GM18517 (cell line): ENCODE measurements around the gene IDH3B.
"Not testable (repeated sequence)": the region's sequence is repeated elsewhere in the genome, so short reads cannot be mapped to it uniquely, and the experiment has no call there.

Experiments
- ATAC-seq: cut with Tn5 transposase; IDR thresholded peaks from one replicate; pipeline ENCODE4 v1.9.1; 2021; ENCODE audit warnings: mild to moderate bottlenecking, moderate library complexity; ENCODE audit not compliant: unreplicated experiment

The IDH3B gene

DNA sequence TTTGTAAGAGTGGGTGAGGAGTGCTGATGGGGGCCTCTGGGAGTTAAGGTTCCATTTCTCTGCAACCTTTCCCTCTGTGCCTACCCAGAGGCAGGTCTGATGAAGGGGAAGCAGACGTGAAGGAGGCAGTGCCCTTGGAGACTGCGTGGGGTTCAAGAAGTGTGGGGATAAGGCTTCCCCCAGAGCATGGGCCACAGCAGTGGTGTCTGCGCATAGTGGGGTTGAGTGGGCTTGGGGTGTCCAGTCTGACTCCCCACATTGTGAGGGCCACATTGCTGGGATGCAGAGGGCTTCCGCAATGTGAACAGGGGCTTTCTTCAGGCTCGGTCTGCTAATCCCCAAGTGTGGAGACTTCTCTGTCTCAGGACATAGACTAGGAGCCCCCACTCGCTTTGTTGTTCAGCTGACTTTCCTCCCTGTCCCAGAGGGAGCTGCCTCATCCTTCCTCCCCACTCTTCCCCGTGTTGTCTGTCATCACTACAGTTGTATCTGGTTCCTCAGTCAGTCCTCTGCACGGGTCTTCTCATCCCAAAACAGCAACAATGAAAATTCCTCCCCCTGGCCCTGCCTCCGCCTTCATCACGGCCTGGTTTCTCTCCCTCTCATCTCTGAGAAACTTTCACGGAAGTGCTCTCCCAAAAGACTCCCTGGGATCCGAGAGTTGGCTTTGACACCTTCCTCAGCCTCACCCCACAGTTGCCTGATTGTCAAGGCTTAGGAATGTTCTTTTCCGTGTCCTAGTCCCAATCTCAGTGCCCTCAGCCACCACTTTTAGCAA, 31.4 kb upstream of the IDH3B start:
- ATAC-seq = no peak

DNA sequence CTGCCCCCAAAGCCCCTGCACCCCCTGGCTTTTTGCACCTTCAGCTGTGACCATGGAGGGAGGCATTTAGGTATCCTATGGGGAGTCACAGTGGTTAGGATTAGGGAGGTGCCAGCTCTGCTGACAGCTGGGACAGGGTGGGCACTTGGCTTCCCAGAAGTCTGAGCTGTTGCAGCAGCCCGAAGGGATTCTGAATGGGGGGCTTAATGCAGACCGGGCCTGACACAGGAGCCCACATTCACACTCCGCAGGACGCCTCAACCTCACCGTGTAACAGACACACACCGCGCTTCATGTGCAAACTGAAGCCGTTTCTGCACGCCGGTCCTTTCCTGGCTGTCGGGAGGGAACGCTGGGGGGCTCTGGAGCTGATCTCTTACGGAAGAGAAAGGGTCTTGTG, 30.5 kb upstream of the IDH3B start:
- no peak for ATAC-seq

DNA sequence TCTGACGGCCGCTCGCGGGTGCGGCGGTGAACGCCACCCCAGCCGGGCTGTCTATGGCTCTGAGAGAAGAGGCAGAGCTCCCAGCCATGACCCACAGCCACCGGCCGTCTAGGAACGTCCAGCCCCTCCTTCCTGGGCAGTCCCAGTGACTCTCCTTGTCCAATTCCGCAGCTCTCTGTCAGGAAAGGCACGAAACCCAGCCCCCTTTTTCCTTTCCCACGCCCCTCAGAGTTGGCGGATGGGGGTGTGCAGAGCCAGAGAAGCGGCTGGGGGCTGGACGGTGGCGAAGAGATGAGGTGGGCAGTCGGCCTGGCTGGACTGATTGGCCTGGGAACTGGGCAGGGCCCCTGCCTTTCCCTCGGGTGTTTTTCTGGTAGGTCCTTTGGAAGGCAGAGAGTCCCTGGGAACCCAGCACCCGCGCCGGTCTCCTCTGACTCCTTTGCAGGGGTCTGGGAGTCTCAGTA, 30.0 kb upstream of the IDH3B start:
- no peak for ATAC-seq

- no peak for ATAC-seq
Observed at GRCh38 chr20:2693286-2694007, 29.4 kb upstream of the IDH3B start.

- ATAC-seq = no peak
Observed at GRCh38 chr20:2692886-2693285, 28.9 kb upstream of the IDH3B start.

DNA sequence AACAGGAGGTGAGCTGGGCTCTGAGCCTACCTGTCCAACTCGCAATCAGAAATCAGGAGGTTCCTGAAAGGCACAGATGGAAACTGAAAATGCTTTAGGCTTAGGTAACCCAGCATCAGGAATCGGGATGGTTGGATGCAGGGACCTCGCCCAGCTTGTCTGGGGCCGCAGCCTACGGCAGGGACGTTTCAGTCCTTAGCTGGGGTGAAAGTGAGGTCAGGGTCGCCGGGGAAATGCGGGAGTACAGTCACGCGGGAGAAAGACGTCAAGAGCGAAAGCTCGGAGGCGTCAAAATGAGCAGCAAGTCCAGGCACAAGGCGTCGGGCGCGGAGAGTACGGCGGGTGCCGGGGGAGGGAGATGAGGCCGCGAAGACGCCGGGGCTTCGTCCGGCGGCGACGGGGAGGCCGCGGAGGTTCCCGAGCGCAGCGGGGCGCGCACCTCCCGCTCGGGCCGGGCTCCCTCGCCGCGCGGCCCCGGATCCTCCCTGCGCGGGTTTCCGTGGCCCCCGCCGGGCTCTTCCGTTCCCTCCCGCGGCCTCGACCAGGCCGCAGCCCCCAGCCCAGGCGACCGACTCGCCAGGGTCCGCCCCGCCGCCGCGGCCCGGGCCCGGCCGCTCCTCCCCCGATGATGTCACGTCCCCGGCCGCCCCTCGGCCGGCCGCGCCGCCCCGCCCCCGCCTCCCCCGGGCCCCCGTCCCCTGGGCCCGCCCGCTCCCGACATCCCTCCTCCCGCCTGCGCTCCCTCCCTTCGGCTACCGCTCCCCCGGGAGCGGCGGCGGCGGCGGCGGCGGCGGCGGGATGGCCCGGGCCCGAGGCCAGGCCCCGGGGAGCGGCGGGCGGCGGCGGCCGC, 28.2 kb upstream of the IDH3B start, which contains the start of gene EBF4:
Gene EBF4, plus strand, starts transcription at position 745 of the 850 bp plus-strand sequence. CDS start 866 bp downstream, outside the sequence.
- ATAC-seq = no peak

GRCh38 chr20:2691663-2692035, 27.6 kb upstream of the IDH3B start:
- no peak for ATAC-seq

- ATAC-seq = no peak
Observed at GRCh38 chr20:2691127-2691526, 27.1 kb upstream of the IDH3B start.

GRCh38 chr20:2690718-2691117, 26.7 kb upstream of the IDH3B start:
- no peak for ATAC-seq

- ATAC-seq = no peak
Observed at GRCh38 chr20:2690213-2690612, 26.2 kb upstream of the IDH3B start.

DNA sequence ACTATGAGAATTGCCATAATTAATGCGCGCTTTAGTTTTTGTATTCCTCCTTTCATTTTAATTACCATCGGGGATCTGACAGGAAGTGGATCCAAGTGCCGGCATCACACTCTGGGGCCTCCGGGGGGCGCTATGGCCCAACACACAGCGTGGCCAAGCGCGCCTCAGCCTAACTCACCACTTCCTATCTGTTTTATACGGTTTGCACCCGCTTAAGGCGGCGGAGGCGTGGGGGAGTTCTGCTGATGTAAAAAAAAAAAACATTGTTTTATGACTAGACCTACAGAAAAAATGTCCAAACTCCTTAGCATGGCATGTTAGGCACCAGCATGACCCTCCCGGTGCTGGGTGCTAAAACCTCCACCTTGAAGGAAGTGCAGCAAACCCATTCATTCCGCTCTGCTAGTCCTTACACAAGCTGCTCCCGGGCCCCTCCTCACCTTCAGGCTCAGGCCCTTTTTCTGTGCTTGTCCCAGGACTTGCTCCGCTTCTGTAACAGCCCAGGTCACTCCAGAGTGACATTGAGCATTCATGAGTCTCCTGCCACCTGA, 24.1 kb upstream of the IDH3B start:
- ATAC-seq = no peak

GRCh38 chr20:2687514-2687913, 23.5 kb upstream of the IDH3B start:
- no peak for ATAC-seq

DNA sequence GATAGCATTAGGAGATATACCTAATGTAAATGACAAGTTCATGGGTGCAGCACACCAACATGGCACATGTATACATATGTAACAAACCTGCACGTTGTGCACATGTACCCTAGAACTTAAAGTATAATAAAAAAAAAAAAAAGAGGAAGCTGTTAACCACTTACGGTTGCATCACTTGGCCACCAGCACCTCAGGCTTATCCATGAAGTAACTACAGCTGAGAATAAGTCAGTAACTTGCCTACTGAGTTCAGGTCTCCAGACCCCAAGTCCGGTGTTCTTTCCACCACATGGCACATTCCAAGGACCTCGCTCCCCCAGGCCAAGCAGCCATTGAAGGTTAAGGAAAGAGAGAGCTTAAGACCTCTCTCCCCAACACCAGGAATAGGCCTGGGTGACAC, 20.8 kb upstream of the IDH3B start:
- not testable (repeated sequence) for ATAC-seq

- ATAC-seq = not testable (repeated sequence)
Observed at GRCh38 chr20:2682040-2682439, 18.0 kb upstream of the IDH3B start.

- ATAC-seq = no peak
Observed at GRCh38 chr20:2680046-2680445, 16.0 kb upstream of the IDH3B start.

GRCh38 chr20:2673453-2673852, 9.4 kb upstream of the IDH3B start:
- ATAC-seq = no peak

- no peak for ATAC-seq
Observed at GRCh38 chr20:2672446-2672845, 8.4 kb upstream of the IDH3B start.

DNA sequence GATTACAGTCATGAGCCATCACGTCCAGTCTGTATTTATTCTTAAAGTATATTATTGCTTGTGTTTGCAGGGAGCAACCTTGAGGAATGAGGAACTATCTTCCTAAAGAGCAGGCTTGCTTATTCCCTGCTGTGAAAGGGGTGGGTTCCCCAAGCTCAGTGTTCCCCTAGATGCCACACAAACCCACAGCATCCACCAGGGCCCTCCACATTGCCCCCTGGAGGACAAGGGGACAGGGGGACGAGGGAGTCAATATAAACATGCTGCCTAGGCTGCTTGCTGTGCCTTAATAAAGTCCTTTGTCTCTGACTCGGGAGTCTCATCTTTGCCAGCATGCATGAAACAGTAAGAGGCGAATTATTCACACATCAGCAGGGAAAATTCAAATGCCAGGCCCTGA, 8.0 kb upstream of the IDH3B start:
- ATAC-seq = no peak

DNA sequence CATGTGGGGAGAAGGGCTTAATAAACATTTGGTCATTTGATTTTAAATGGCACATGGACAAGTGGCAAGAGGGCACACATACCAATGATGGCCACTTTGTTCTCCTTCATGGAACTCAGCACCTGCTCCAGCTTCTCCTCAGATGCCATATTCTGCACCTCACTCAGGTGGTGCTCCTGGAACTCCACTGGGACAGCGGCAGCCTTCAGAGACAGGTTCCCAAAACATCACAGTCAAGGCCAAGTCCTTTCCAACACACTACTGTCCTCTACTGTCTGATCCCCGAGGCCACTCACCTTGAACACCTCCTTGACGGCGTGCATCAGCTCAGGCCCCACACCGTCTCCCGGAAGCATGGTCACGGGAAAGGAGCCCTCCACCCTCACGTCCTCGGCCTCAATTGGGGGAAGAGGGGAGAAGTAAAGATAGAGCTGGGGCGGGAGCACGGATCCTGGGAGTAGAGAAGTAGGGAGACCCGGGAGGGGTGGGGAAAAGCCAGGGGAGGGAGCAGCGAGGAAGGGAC, 591 bp downstream of the IDH3B start:
- no peak for ATAC-seq

GRCh38 chr20:2659547-2659946, 4.5 kb downstream of the IDH3B start:
- no peak for ATAC-seq
